Right cardiac atrium (tissue), 5 donors: ENCODE measurements around the gene HERC3. TPM values are rescaled to one million over a fixed set of nuclear protein-coding genes. Genes with fewer than 3 reads are reported as not detected.
A peak's percentile ranks its signal among the peaks of the same experiment; 100 is the strongest.

Experiments
- ATAC-seq, 2 donors: fragments of 200-7000 bp; cut with Tn5 transposase; one replicate each; pipeline versions ENCODE4 v1.8.0 to v1.9.1; 2020; ENCODE audit warnings: moderate library complexity in 2 of 2, mild to moderate bottlenecking in 1 of 2
- DNase-seq, 3 donors: peaks; one replicate each; pipeline ENCODE4 v3.0.0-alpha.2; 2020
- H3K27ac ChIP-seq: one replicate; pipeline ENCODE4 v1.5.1; 2013; ENCODE audit warnings: mild to moderate bottlenecking, low read length, control low read depth, moderate library complexity
- H3K27me3 ChIP-seq: one replicate; pipeline ENCODE4 v1.6.1; 2013; ENCODE audit not compliant: control insufficient read depth, insufficient read depth
- H3K4me1 ChIP-seq: one replicate; pipeline ENCODE4 v1.6.1; 2013; ENCODE audit warnings: low read length; ENCODE audit not compliant: control insufficient read depth, insufficient read depth
- H3K4me3 ChIP-seq: one replicate; pipeline ENCODE4 v1.5.1; 2013; ENCODE audit warnings: low read length, control low read depth
- H3K9me3 ChIP-seq: one replicate; pipeline ENCODE4 v1.6.1; 2013; ENCODE audit warnings: low read length; ENCODE audit not compliant: control insufficient read depth
- WGBS: extraction: QIAGEN DNeasy Blood & Tissue Kit; methylation state at CpG from one replicate; pipeline ENCODE4 v1.1.7; 2013; 5-methylcytosine and 5-hydroxymethylcytosine counted together
- intact Hi-C, 4 donors: fragments of 100-400 bp; cut with DNase I; formaldehyde crosslinking; loops; one replicate each; pipeline versions ENCODE4 v1.11.0 to v1.14.0; 2022 to 2023
- polyA plus RNA-seq: library from polyadenylated mRNA; stranded (reverse); fragments of 200-250 nt; gene quantifications from one replicate; pipeline ENCODE4 v1.2.3, GENCODE V29; 2013
- total RNA-seq, 4 donors: library from RNA; stranded (reverse); fragmentation: NEBNext Ultra II Directional; extraction: Animal tissue kit (Norgen Biotek cat#: 25700); gene quantifications; one replicate each; pipeline ENCODE4 v1.2.1, GENCODE V29; 2021
- donor health status: healthy with polysubstance abuse.
- donor health status: DM: no; HTN: yes; CAD: no.
- donor health status: DM: no; HTN: no; CAD: no.
- donor health status: DM: no; HTN: yes; CAD: no; lungs with severe emphysema.
- donor health status: DM: yes; HTN: yes; CAD: no.

The HERC3 gene
- total and polyA plus RNA-seq, 5 donors = 18.0 to 60.6 (median 49.2) TPM

DNA sequence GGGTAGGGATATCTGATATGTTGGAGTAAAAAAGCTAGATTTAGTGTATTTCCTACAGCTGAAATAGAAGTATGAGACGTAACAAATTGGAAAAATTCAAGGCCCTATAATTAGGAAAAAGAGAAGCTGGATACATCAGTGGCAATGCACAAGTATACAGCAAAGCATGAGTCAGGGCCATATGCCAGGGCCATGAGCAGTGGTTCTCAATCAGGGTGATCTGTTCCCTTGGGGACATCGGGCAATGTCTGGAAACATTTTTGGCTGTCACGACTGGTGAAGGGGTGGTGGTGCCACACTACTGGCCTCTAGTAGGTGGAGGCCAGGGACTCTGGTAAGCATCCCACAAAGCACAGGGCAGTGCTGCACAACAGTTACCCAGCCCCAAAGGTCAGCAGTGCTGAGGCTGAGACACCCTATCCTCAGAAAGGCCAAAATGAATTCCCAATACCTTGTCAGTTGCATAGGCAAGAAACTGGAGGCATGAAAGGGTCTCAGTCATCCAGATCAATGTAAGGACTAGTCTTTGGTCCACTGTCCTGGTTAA is 142.2 kb downstream of the HERC3 start:
- Histone ChIP-seq H3K27me3 (no peaks in the 10 kb centered on the region), H3K4me1 (peaks cover 5% of the 10 kb centered on the region), H3K4me3 (no peak overlapping the region), H3K27ac (peak overlapping the region; percentile 38), H3K9me3 (no peaks in the 10 kb centered on the region)
- intact Hi-C loops = no loop called here
- WGBS = 93% methylated on average over 3 of the region's 3 CpGs
- peak; percentile 7 to 42 for ATAC-seq
- no peak for DNase-seq

DNA sequence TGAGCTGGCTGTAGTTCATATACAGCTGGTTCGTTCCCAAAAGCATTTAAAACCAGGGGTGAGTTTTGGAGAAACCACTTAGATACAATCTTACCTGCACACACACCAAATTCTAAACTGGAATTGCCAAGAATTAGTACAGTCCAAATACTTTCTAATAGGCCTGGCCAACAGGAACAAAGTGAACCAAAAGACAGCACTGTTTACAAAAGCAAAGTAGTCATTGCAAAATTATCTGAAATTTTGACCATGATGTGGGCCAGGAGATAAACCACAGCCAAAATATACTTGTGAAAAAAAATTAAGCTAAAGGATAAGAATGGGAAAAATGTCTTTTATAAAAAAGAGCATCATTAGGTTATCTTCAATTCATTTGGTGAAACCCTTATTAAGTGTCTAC is 143.3 kb downstream of the HERC3 start:
- WGBS = 67% methylated on average over 1 of the region's 1 CpG
- H3K4me1 ChIP-seq = peaks cover 5% of the 10 kb centered on the region
- intact Hi-C loops = no loop called here
- H3K9me3 ChIP-seq = no peaks in the 10 kb centered on the region
- DNase-seq (no peak), ATAC-seq (peak; percentile 45 to 73)
- H3K27me3 ChIP-seq = no peaks in the 10 kb centered on the region
- H3K4me3 ChIP-seq = no peak overlapping the region
- H3K27ac ChIP-seq = no peak overlapping the region

DNA sequence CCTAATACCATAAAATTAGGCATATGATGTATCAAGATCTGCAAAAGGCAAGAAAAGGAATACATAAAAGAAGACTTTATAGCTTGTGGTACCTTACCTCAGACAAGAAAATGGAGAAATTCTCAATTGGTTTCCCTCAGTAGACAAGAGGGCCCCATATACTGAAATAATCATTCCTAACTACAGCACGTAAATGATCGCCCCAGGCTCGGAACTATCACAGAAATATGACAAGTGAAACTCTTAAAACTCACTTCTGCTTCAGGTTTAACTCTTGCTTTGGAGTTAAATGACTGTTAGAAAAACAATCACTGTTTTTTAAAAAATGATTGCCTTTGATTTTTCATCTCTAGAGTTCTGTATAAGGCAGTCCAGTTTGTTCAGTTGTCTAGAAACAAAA is 144.0 kb downstream of the HERC3 start:
- no peaks in the 10 kb centered on the region for H3K9me3 ChIP-seq
- ATAC-seq (no peak), DNase-seq (no peak)
- no peaks in the 10 kb centered on the region for H3K27me3 ChIP-seq
- no peak overlapping the region for H3K4me3 ChIP-seq
- intact Hi-C loops = no loop called here
- H3K27ac ChIP-seq = no peak overlapping the region
- peaks cover 5% of the 10 kb centered on the region for H3K4me1 ChIP-seq
- 70% methylated on average over 3 of the region's 3 CpGs for WGBS

DNA sequence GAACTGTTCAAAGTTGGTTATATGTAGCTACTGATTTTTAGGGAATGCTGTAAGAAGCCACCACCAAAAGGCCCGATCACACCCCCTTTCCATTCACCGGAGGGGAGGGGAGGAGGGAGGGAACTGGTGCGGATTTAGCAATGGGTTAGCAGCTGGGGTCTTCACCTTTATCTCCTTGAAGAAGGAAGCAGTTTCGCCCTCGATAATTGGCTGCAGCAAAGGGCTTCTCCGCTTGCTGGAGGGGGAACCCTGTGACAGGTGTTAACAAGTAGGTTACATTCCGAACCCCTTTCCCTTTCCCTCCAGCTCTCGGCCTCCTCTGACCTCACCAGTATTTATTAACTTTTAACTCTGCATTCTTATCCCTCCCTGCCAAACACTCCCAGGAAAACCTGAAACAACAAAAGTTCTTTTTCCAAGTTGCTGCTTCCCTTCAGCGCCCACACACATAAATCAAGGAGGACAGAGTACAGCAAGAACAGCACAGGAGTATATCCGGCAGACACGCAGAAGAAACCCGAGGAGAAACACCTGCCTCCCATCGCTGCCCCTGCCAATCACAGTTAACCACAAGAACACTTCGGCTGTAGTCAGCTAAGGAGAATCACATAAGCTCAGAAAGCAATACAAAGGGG is 145.1 kb downstream of the HERC3 start:
- H3K9me3 ChIP-seq = no peaks in the 10 kb centered on the region
- DNase-seq = no peak
- peak overlapping the region; percentile 51 for H3K27ac ChIP-seq
- peak in 1 of 2 donors; percentile 28 for ATAC-seq
- H3K27me3 ChIP-seq = no peaks in the 10 kb centered on the region
- no peak overlapping the region for H3K4me3 ChIP-seq
- peaks cover 5% of the 10 kb centered on the region for H3K4me1 ChIP-seq
- intact Hi-C loops = no loop called here
- WGBS = 67% methylated on average over 14 of the region's 14 CpGs

DNA sequence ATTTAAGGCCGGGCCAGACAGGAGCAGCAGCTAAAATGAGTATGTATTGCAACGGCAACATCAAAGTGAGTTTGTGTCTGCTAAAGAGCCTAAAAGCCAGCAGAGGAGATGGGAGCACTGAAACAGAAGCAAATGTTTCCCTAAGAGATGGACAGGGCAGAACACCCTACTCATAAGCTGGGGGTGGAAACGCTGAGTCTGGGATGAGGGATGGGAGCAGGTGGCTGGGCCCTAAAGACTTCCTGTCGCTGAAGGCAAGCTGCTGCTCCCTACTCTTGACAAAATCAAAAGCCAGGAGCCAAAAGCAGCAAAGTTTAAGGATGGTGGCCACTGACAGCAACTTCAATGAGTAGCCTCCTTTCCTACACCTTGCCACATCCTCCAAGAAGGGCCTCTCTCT is 145.9 kb downstream of the HERC3 start:
- Histone ChIP-seq H3K4me1 (peaks cover 5% of the 10 kb centered on the region), H3K4me3 (no peak overlapping the region), H3K27me3 (no peaks in the 10 kb centered on the region), H3K9me3 (no peaks in the 10 kb centered on the region), H3K27ac (no peak overlapping the region)
- ATAC-seq (no peak), DNase-seq (no peak)
- 92% methylated on average over 4 of the region's 4 CpGs for WGBS
- intact Hi-C loops = no loop called here

DNA sequence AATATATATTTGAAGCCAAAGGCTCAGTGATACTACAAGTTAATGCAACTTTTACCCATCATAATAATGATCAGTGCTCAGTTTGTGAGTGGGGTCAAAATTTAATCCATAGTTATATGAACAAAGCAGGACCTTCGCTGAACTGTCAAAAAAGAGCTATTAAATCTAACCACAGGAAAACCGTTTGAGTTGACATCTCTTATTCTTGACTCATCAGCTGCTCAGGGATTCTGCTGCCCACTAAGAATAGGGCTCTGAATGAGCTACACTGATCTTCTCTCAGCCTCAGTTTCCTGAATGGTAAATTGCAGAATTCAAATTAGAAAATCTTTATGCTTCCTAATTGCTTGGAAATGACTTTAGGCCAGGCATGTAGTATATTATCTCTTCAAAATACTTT is 150.3 kb downstream of the HERC3 start:
- H3K9me3 ChIP-seq = no peaks in the 10 kb centered on the region
- no peak overlapping the region for H3K4me3 ChIP-seq
- ATAC-seq (no peak), DNase-seq (no peak)
- H3K27ac ChIP-seq = no peak overlapping the region
- intact Hi-C loops = no loop called here
- H3K27me3 ChIP-seq = no peaks in the 10 kb centered on the region
- peaks cover 7% of the 10 kb centered on the region for H3K4me1 ChIP-seq
- WGBS = 75% methylated on average over 2 of the region's 2 CpGs

DNA sequence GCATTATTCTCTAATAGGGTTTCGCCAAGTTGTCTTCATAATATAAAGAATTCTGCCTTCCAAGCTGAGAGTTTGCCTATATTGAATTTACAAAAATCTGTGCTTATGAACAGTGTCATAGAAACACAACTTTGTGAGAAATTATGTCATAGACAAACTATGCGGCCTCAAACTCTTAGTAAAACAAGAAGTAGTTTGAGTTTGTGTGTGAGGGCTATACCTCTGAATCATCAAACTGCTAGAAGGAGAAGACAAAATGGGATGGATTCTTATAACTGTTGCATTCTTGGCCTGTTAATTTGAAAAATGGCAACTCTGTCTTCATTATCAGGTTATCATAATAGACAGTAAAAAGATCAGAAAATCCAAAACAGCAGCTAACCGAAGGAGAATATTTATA is 151.4 kb downstream of the HERC3 start:
- no peak overlapping the region for H3K27ac ChIP-seq
- no peaks in the 10 kb centered on the region for H3K9me3 ChIP-seq
- WGBS = 87% methylated on average over 3 of the region's 3 CpGs
- DNase-seq (no peak), ATAC-seq (no peak)
- no peak overlapping the region for H3K4me3 ChIP-seq
- no peaks in the 10 kb centered on the region for H3K27me3 ChIP-seq
- H3K4me1 ChIP-seq = peaks cover 7% of the 10 kb centered on the region
- intact Hi-C loops = no loop called here

DNA sequence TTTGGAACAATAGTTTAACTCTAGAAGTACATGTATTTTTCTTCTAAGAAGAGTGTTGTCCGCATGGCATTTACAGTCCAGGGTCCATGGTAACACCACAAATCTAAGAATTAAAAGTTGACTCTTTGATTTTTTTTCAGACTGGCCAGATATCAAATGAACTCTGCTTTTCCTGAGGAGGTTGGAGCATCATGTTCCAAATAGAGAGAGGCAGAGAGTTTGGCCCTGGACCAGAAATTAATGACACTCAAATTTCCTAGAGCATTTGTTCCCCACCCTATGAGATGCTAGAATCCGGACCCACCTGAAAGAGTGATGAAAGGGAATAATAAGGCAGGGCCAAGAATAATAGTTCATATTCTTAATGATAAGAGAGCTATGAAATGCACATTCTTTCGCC is 152.3 kb downstream of the HERC3 start:
- WGBS = 74% methylated on average over 3 of the region's 3 CpGs
- H3K9me3 ChIP-seq = no peaks in the 10 kb centered on the region
- H3K4me1 ChIP-seq = peaks cover 7% of the 10 kb centered on the region

DNA sequence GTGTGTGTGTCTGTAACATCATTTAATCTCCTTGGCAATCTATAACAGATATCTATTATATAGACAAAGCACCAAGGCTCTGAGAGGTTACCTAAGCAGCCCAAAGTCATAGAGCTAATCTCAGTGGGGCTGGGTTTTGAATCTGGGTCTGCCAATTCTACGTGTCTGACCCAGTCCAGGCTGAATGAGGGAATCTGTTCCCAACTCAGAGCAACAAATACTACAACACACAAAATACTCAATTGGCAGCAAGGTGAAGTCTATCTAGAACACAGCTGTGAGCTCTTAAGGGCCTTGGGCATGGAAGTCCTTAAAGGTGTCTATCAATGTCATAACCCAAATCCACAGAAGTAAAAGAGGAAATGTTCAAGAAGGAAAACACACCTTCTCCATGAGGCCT is 152.9 kb downstream of the HERC3 start:
- intact Hi-C loops = no loop called here
- Histone ChIP-seq H3K27me3 (no peaks in the 10 kb centered on the region), H3K4me1 (peaks cover 7% of the 10 kb centered on the region), H3K9me3 (no peaks in the 10 kb centered on the region), H3K4me3 (no peak overlapping the region), H3K27ac (peak overlapping the region; percentile 86)
- DNase-seq = no peak
- peak; percentile 45 to 47 for ATAC-seq
- 48% methylated on average over 1 of the region's 1 CpG for WGBS

More for the DNA sequence above, 152.3 kb downstream of the HERC3 start:
- no peaks in the 10 kb centered on the region for H3K27me3 ChIP-seq
- H3K4me3 ChIP-seq = no peak overlapping the region
- DNase-seq (no peak), ATAC-seq (peak; percentile 27 to 33)
- no peak overlapping the region for H3K27ac ChIP-seq
- intact Hi-C loops = no loop called here

DNA sequence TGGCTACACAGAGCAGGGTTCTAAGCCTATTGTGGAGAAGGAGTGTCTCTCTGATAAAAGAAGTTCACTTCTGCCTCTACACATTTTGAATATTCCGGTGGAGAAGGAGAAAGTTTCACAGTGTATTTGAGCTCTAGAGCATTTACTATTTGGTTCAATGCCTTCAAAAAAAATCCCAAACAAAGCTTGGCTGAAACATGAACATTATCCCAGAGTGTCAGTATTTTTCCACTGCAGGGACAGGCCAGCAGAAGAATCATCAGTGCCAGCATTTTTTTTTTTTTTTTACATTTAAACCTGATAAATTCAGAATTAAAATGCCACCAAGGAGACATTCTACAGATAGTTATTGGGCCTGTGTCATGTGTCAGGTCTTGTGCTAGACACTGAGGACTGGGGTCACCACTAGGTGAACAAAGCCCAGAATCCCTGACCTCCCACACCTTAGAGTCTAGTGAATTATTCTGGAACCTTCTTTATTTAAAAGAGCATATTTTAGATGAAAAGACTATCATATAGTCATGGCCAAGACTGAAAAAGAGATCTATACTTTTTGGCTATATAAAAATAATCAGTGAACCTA is 153.4 kb downstream of the HERC3 start:
- peak overlapping the region; percentile 86 for H3K27ac ChIP-seq
- no peak overlapping the region for H3K4me3 ChIP-seq
- intact Hi-C loops = no loop called here
- DNase-seq (no peak), ATAC-seq (peak; percentile 60 to 70)
- peaks cover 7% of the 10 kb centered on the region for H3K4me1 ChIP-seq
- 52% methylated on average over 1 of the region's 1 CpG for WGBS
- no peaks in the 10 kb centered on the region for H3K9me3 ChIP-seq
- H3K27me3 ChIP-seq = no peaks in the 10 kb centered on the region

DNA sequence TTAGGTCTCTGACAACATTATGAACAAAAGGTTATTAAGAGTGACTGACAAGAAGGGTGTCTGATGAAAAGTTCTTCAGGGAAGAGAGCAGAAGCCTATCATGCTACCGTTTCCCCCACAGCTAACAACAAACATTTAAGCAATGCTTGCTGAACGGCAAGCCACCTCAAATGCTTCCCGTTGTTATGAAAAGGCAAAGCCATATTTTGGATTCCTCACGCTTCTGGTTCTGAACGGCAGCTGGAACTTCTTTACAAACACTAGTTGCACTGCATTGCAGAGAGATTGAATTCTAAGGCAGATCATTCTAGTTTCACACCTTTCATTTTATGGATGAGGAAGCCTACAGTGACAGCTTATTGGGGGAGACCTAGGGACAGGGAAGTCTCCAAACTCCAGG is 153.9 kb downstream of the HERC3 start:
- DNase-seq (no peak), ATAC-seq (peak in 1 of 2 donors; percentile 7)
- intact Hi-C loops = no loop called here
- no peaks in the 10 kb centered on the region for H3K9me3 ChIP-seq
- peaks cover 7% of the 10 kb centered on the region for H3K4me1 ChIP-seq
- peak overlapping the region; percentile 23 for H3K27ac ChIP-seq
- no peak overlapping the region for H3K4me3 ChIP-seq
- H3K27me3 ChIP-seq = no peaks in the 10 kb centered on the region
- WGBS = 45% methylated on average over 5 of the region's 5 CpGs
